Neural progenitor cell (in vitro differentiated cells): ENCODE data around the gene LCP1. TPM values are rescaled to one million over a fixed set of nuclear protein-coding genes. Genes with fewer than 3 reads are reported as not detected.

Source experiments
- DNase-seq: peaks from one replicate; pipeline ENCODE4 v3.0.0-alpha.2; 2016; ENCODE audit warnings: low spot score
- H2AFZ ChIP-seq: fragments of 200-600 bp; sonication (generic); replicated peaks from 2 replicates; pipeline ENCODE4 v1.6.1; 2016; ENCODE audit warnings: antibody characterized with exemption
- H3F3A ChIP-seq: fragments of 200-600 bp; sonication (generic); 2 replicates; pipeline ENCODE4 v1.6.1; 2016; ENCODE audit warnings: antibody characterized with exemption, low read depth
- H3K27ac ChIP-seq: fragments of 200-600 bp; sonication (generic); 2 replicates; pipeline ENCODE4 v1.5.1; 2016; ENCODE audit warnings: mild to moderate bottlenecking
- H3K27me3 ChIP-seq: fragments of 200-600 bp; sonication (generic); 2 replicates; pipeline ENCODE4 v1.6.1; 2016; ENCODE audit warnings: mild to moderate bottlenecking, moderate library complexity
- H3K36me3 ChIP-seq: fragments of 200-600 bp; sonication (generic); 2 replicates; pipeline ENCODE4 v1.5.1; 2016
- H3K4me1 ChIP-seq: fragments of 200-600 bp; sonication (generic); 2 replicates; pipeline ENCODE4 v1.6.1; 2016; ENCODE audit warnings: mixed run types
- H3K4me2 ChIP-seq: fragments of 200-600 bp; sonication (generic); 2 replicates; pipeline ENCODE4 v1.6.1; 2016
- H3K4me3 ChIP-seq: fragments of 200-600 bp; sonication (generic); 2 replicates; pipeline ENCODE4 v1.5.1; 2016
- H3K79me2 ChIP-seq: fragments of 200-600 bp; sonication (generic); 2 replicates; pipeline ENCODE4 v1.6.1; 2016; ENCODE audit warnings: low read depth
- H3K9ac ChIP-seq: fragments of 200-600 bp; sonication (generic); 2 replicates; pipeline ENCODE4 v1.6.1; 2016
- H3K9me3 ChIP-seq: fragments of 200-600 bp; sonication (generic); 2 replicates; pipeline ENCODE4 v1.5.1; 2016; ENCODE audit warnings: low read depth
- H4K20me1 ChIP-seq: fragments of 200-600 bp; sonication (generic); 2 replicates; pipeline ENCODE4 v1.6.1; 2016; ENCODE audit warnings: low read depth
- H3K27ac Mint-ChIP-seq: 3 replicates; pipeline ENCODE4 v1.8.0; 2021; ENCODE audit warnings: mixed read lengths
- H3K27me3 Mint-ChIP-seq: 2 replicates; pipeline ENCODE4 v1.8.0; 2022; ENCODE audit warnings: low read depth, mild to moderate bottlenecking, inconsistent platforms, moderate library complexity, mixed read lengths; ENCODE audit not compliant: insufficient read depth
- H3K36me3 Mint-ChIP-seq: 3 replicates; pipeline ENCODE4 v1.8.0; 2021; ENCODE audit warnings: mixed read lengths
- H3K4me1 Mint-ChIP-seq: 3 replicates; pipeline ENCODE4 v1.8.0; 2021; ENCODE audit warnings: mixed read lengths
- H3K4me3 Mint-ChIP-seq: 3 replicates; pipeline ENCODE4 v1.8.0; 2021; ENCODE audit warnings: mild to moderate bottlenecking, moderate library complexity, mixed read lengths
- H3K9me3 Mint-ChIP-seq: 3 replicates; pipeline ENCODE4 v1.8.0; 2020; ENCODE audit warnings: mixed read lengths
- EZH2 ChIP-seq: fragments of 200-600 bp; sonication (generic); IDR thresholded peaks from 2 replicates; pipeline ENCODE4 v1.6.1; 2017; ENCODE audit warnings: antibody characterized with exemption, mild to moderate bottlenecking, moderate library complexity
- EZH2phosphoT487 ChIP-seq: fragments of 200-600 bp; sonication (generic); IDR thresholded peaks from 2 replicates; pipeline ENCODE4 v1.6.1; 2017; ENCODE audit warnings: antibody characterized with exemption
- total RNA-seq: library from RNA; depleted of rRNA; stranded (reverse); fragments of >200 nt; gene quantifications from 2 replicates; pipeline ENCODE4 v1.2.3, GENCODE V29; 2015; ENCODE audit warnings: low replicate concordance
- TF ChIP-seq, protein P1 (sequence below): fragments of 200-600 bp; sonication (generic); IDR thresholded peaks from 2 replicates; pipeline ENCODE4 v1.5.1; 2017; ENCODE audit warnings: antibody characterized with exemption, mild to moderate bottlenecking

LCP1 gene
- total RNA-seq, 1 donor from 2014 or later, result 2.2 TPM

DNA sequence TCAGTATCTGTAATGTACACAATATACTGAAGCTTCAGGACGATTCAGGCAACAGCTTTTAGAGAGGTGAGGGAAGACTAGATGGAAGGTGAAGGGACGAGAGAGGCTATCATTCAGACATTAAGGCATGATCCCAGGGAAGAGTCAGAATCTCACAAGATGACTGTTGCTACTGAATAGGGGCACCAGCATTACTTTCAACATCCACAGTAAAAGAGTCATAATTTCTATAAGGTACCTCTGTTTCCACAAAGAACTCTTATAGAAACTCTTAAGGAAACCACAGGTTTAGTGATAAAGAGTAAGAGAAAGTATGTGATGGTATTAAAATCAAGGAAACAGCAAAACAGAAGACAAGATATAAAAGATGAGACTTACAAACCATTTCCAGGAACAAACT lies 23.0 kb downstream of the LCP1 start:
- H3K27me3 ChIP-seq, result no peaks in the 10 kb centered on the region
- H3K27me3 Mint-ChIP-seq, result no peaks in the 10 kb centered on the region
- H2AFZ ChIP-seq, result no peak overlapping the region
- H3K27ac ChIP-seq, result no peak overlapping the region
- DNase-seq, result no peak
- no peak overlapping the region for H3K4me3 ChIP-seq
- peaks cover 3% of the 10 kb centered on the region for H3K4me1 Mint-ChIP-seq
- H3K36me3 Mint-ChIP-seq, result no peaks in the 10 kb centered on the region
- H3K4me1 ChIP-seq, result no peaks in the 10 kb centered on the region
- no peak overlapping the region for H3K27ac Mint-ChIP-seq
- H3K79me2 ChIP-seq, result no peaks in the 10 kb centered on the region
- peaks cover 7% of the 10 kb centered on the region for H3K9me3 Mint-ChIP-seq
- no peak overlapping the region for H3K4me2 ChIP-seq
- no peak overlapping the region for H3K9ac ChIP-seq
- no peak for TF ChIP-seq EZH2phosphoT487
- TF ChIP-seq, protein P1, sequence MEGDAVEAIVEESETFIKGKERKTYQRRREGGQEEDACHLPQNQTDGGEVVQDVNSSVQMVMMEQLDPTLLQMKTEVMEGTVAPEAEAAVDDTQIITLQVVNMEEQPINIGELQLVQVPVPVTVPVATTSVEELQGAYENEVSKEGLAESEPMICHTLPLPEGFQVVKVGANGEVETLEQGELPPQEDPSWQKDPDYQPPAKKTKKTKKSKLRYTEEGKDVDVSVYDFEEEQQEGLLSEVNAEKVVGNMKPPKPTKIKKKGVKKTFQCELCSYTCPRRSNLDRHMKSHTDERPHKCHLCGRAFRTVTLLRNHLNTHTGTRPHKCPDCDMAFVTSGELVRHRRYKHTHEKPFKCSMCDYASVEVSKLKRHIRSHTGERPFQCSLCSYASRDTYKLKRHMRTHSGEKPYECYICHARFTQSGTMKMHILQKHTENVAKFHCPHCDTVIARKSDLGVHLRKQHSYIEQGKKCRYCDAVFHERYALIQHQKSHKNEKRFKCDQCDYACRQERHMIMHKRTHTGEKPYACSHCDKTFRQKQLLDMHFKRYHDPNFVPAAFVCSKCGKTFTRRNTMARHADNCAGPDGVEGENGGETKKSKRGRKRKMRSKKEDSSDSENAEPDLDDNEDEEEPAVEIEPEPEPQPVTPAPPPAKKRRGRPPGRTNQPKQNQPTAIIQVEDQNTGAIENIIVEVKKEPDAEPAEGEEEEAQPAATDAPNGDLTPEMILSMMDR, result no peak
- no peak for TF ChIP-seq EZH2
- no peaks in the 10 kb centered on the region for H3F3A ChIP-seq
- no peaks in the 10 kb centered on the region for H3K9me3 ChIP-seq
- no peak overlapping the region for H3K4me3 Mint-ChIP-seq
- no peaks in the 10 kb centered on the region for H3K36me3 ChIP-seq
- H4K20me1 ChIP-seq, result no peaks in the 10 kb centered on the region

DNA sequence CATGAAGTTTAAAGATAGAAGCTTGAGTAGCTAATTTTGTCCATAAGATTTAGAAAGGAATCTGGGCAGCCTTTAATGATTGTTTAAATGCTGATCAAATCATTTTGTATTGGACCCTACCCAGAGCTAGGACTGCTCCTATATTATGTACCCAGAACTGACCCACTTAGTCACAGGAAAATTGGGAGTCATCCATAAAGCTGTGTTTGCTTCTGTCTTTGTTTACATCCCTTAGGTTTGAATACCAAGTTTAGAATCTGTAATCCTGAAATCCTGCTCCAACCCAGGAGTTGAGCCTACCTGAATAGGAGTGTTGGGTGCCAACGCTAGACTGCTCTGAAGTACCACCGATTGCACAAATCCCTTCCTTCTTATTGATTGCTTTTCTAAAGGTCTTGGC lies 23.8 kb downstream of the LCP1 start:
- Mint-ChIP-seq H3K27ac (no peak overlapping the region), H3K36me3 (no peaks in the 10 kb centered on the region), H3K4me3 (no peak overlapping the region), H3K4me1 (peaks cover 3% of the 10 kb centered on the region), H3K9me3 (peaks cover 6% of the 10 kb centered on the region), H3K27me3 (no peaks in the 10 kb centered on the region)
- no peak overlapping the region for H3K9ac ChIP-seq
- no peak overlapping the region for H2AFZ ChIP-seq
- DNase-seq, result no peak
- no peak overlapping the region for H3K4me3 ChIP-seq
- H3K4me1 ChIP-seq, result no peaks in the 10 kb centered on the region
- no peak overlapping the region for H3K4me2 ChIP-seq
- no peak overlapping the region for H3K27ac ChIP-seq
- no peaks in the 10 kb centered on the region for H3K79me2 ChIP-seq
- no peaks in the 10 kb centered on the region for H4K20me1 ChIP-seq
- H3K9me3 ChIP-seq, result no peaks in the 10 kb centered on the region
- no peaks in the 10 kb centered on the region for H3F3A ChIP-seq
- TF ChIP-seq EZH2 (no peak), EZH2phosphoT487 (no peak)
- TF ChIP-seq, protein P1, result no peak
- no peaks in the 10 kb centered on the region for H3K36me3 ChIP-seq
- H3K27me3 ChIP-seq, result no peaks in the 10 kb centered on the region

DNA sequence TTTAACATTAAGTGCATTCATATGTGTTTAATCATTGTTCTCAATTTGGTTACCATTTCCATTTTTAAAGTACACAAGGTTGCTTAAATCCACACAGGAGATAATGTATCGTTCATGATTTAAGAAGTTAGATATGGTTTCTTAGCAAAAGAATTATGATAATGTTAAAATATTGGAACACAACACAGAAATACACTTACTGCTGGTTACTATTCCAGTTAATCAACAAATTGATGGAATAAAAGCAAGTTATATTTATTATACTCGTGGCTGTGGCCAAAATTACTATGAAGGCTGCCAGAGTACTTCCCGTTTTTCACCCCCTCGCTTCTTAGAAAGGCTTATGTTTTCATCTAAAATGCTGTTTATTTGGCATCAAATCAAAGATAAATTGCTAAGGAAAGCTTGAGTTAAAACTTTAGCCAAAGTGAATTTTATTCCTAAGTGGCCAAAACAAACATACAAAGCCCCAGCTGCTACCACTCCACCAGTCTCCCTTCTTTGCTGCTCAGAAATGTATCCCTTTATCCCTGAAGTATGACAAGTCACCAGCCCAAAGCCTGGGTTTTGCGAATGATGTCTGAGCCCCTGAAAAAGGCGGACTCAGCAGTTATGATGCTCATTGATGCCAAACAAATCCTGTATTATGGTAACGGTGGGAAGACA lies 27.7 kb downstream of the LCP1 start:
- Histone ChIP-seq H2AFZ (no peak overlapping the region), H3F3A (no peaks in the 10 kb centered on the region), H3K4me1 (no peaks in the 10 kb centered on the region), H3K79me2 (no peaks in the 10 kb centered on the region), H3K27me3 (no peaks in the 10 kb centered on the region), H3K9ac (no peak overlapping the region), H3K9me3 (no peaks in the 10 kb centered on the region), H3K36me3 (no peaks in the 10 kb centered on the region), H3K27ac (no peak overlapping the region), H3K4me2 (no peak overlapping the region), H4K20me1 (no peaks in the 10 kb centered on the region), H3K4me3 (no peak overlapping the region)
- Mint-ChIP-seq H3K36me3 (no peaks in the 10 kb centered on the region), H3K27ac (no peak overlapping the region), H3K27me3 (no peaks in the 10 kb centered on the region), H3K9me3 (no peaks in the 10 kb centered on the region), H3K4me1 (no peaks in the 10 kb centered on the region), H3K4me3 (no peak overlapping the region)
- TF ChIP-seq, protein P1, result no peak
- TF ChIP-seq EZH2phosphoT487, result no peak
- TF ChIP-seq EZH2, result no peak
- no peak for DNase-seq
